GM21825 (cell line): Measurements from ENCODE around the gene PTCHD1.

ENCODE experiments used
- ATAC-seq: cut with Tn5 transposase; IDR thresholded peaks from one replicate; pipeline ENCODE4 v1.9.1; 2021; ENCODE audit warnings: mild to moderate bottlenecking, moderate library complexity; ENCODE audit not compliant: unreplicated experiment

The PTCHD1 gene

GRCh38 chrX:23334848-23335599 lies at the start of gene PTCHD1:
Gene PTCHD1, plus strand, starts transcription at chrX:23334849. Its CDS starts 27 bp downstream, at chrX:23334876.
- ATAC-seq: no peak

- ATAC-seq: no peak
Observed at GRCh38 chrX:23286731-23287130, 47.9 kb upstream of the PTCHD1 start.

- no peak for ATAC-seq
Observed at GRCh38 chrX:23287191-23287725, 47.4 kb upstream of the PTCHD1 start.

GRCh38 chrX:23292354-23292987 lies 42.2 kb upstream of the PTCHD1 start:
- ATAC-seq: no peak

- ATAC-seq: no peak
Observed at GRCh38 chrX:23292988-23293651, 41.5 kb upstream of the PTCHD1 start.

GRCh38 chrX:23304881-23305280 lies 29.8 kb upstream of the PTCHD1 start:
- ATAC-seq: no peak

GRCh38 chrX:23311731-23312130 lies 22.9 kb upstream of the PTCHD1 start:
- ATAC-seq: no peak

- ATAC-seq: no peak
Observed at GRCh38 chrX:23312136-23312535, 22.5 kb upstream of the PTCHD1 start.

GRCh38 chrX:23317799-23318724 lies 16.6 kb upstream of the PTCHD1 start:
- ATAC-seq: peak; percentile 87

- no peak for ATAC-seq
Observed at GRCh38 chrX:23327104-23327503, 7.5 kb upstream of the PTCHD1 start.

- ATAC-seq: no peak
Observed at GRCh38 chrX:23331701-23332100, 2.9 kb upstream of the PTCHD1 start.

- no peak for ATAC-seq
Observed at GRCh38 chrX:23332101-23332887, 2.4 kb upstream of the PTCHD1 start.

GRCh38 chrX:23332888-23333821 lies 1.5 kb upstream of the PTCHD1 start:
- no peak for ATAC-seq

- ATAC-seq: no peak
Observed at GRCh38 chrX:23333842-23334520, 668 bp upstream of the PTCHD1 start.

- ATAC-seq: no peak
Observed at GRCh38 chrX:23334521-23334847, 165 bp upstream of the PTCHD1 start.

GRCh38 chrX:23338334-23338733 lies 3.7 kb downstream of the PTCHD1 start:
- ATAC-seq: no peak

- no peak for ATAC-seq
Observed at GRCh38 chrX:23341452-23341851, 6.8 kb downstream of the PTCHD1 start.

- no peak for ATAC-seq
Observed at GRCh38 chrX:23344238-23344903, 9.7 kb downstream of the PTCHD1 start.
